ENCODE data around the gene PAK5.

- no peak for TF ChIP-seq POLR2A (IDR thresholded peaks at IDR 0.05; ENCODE audit: borderline replicate concordance, extremely low read depth, insufficient read depth, insufficient read length)
- TF ChIP-seq CTCF (IDR thresholded peaks at IDR 0.05 in 2 of 3, conservative IDR thresholded peaks at IDR 0.05 in 1 of 3; ENCODE audit: borderline replicate concordance in 1 of 3, insufficient read depth in 1 of 3, low read depth in 2 of 3, low read length in 2 of 3), result no peak
- no peak for TF ChIP-seq ZFX (IDR thresholded peaks at IDR 0.05)
Measured at GRCh38 chr20:9628141-9628540, 210.7 kb downstream of the PAK5 start.
